A172 (cell line): ENCODE measurements around the gene LIN37. TPM values are rescaled to one million over a fixed set of nuclear protein-coding genes. Genes with fewer than 3 reads are reported as not detected.

Experiments
- DNase-seq: peaks from one replicate; pipeline ENCODE4 v3.0.0-alpha.2; 2015; ENCODE audit warnings: low spot score
- total RNA-seq: library from RNA; depleted of rRNA; stranded (reverse); fragments of >200 nt; shearing (Covaris generic); gene quantifications from 2 replicates; pipeline ENCODE4 v1.2.3, GENCODE V29; 2014; rRNA removed

LIN37 gene, protein sequence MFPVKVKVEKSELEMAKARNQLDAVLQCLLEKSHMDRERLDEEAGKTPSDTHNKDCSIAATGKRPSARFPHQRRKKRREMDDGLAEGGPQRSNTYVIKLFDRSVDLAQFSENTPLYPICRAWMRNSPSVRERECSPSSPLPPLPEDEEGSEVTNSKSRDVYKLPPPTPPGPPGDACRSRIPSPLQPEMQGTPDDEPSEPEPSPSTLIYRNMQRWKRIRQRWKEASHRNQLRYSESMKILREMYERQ
- 13.8 and 16.4 TPM in 2 replicates for total RNA-seq

DNA sequence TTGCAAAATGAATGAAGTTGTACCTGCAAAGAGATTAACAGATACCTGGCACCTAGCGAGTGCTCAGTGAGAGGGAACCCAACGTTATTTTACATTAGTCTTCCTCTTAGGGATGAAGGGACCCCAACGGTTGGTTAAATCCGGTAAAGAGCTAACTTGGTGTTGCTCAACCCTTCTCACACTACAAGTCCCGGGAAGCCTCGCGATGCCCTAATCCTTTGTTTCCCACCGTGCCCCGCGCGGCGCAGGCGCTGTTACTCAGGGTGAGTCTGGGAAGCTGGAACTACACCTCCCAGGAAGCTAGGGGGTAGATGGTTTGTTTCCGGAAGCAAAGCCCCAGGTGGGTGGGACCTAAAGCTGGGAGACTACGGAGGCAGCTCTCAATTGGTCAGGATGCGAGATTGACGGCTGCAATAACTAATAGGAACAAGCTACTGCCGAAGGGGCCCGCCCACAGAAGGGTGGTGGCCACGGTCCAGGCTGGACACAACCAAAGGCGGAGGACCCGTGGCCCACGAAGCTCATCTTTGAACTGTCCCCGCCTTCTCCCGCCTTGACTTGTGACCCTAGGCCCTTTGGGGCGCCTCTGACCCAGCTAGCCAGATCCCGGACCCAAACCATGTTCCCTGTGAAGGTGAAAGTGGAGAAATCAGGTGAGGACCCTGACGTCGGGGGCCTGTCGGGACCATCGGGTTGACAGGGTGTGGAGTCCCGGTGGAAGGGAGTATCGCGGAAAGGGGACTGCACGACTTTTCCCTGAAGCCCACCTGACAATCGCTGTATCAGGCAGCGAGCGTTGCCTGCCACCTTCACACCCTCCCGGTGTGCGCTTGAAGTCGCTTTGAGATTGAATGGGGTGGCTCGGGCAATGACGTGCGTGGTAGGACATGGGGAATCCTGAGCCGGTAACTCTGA lies at the start of gene LIN37:
Gene LIN37 (plus strand): TSS at position 471 of the 915 bp plus-strand sequence. CDS start 149 bp downstream, at position 620.
- peak; percentile 99 for DNase-seq

DNA sequence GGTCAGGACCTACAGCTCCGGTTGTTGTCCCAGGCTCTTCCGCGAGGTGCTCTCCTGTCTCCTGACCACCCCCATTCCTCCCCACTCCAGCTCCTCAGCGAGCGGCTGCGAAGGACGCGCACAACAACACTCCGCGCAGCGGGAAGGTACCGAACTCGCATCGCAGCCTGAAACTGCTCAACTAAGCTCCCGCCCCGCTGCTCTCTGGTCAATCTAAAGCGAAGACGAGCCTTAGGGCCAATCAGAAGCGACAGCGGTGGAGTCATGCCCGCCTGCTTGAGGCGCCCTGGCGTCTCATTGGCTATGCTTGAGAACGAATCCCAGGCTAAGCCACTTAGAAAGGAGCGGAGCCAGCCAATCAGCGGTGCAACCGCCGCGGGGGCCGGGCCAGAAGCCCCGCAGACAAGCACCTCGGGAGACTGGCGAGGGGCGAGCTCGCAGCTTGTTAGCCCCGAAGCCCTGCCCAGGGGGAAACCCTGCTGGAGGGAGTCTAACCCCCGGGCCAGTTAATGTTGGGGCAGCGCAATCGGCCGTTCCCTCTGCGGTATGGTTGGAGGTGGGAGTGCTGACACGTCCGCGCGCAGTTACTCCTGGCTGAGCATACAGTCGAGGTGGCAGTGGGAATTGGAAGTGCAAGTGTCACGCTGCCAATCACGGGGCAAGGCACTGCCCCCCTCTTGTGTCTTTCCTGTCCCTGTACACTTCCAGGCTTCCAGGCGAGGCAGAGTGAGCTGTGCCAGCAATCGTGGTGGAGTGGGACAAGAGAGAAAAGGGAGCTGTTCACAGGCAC lies 46.0 kb upstream of the LIN37 start:
- peak; percentile 98 for DNase-seq

DNA sequence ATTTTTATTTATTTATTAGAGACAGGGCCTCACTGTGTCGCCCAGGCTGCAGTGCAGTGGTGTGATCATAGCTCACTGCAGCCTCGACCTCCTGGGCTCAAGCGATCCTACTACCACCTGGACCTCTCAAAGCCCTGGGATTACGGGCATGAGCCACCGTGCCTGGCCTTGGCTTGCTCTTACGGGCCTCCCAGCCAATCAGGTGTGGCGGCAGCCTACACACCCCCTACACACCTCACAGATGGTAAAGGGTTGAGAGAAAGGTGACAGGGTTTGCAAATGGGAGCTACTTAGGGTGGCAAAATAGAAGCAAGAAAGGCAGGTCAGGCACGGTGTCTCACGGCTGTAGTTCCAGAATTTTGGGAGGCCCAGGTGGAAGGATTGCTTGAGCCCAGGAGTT lies 45.0 kb upstream of the LIN37 start:
- no peak for DNase-seq

DNA sequence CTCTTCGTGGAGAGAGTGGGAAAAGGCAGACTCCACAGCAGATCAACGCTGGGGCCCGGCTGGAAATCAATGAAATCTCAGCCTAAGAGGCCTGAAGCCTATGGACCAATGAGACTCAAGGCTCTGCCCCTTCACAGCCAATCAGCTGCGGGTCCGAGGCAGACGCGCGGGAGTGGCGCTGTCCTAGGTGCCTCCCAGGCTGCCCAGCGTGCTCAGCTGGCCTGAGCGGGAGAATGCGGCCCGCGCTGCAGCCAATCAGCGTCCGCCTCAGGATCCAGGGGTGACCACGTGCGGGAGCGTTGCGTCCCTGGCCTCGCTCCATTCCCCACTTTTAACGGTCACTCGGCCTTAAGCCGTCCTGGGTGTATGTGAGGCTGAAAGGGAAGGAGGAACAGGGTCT lies 44.2 kb upstream of the LIN37 start, which contains the start of gene ZBTB32:
Gene ZBTB32 (plus strand): TSS at position 341 of the 400 bp plus-strand sequence. CDS start 10,069 bp downstream, outside the sequence.
- no peak for DNase-seq

DNA sequence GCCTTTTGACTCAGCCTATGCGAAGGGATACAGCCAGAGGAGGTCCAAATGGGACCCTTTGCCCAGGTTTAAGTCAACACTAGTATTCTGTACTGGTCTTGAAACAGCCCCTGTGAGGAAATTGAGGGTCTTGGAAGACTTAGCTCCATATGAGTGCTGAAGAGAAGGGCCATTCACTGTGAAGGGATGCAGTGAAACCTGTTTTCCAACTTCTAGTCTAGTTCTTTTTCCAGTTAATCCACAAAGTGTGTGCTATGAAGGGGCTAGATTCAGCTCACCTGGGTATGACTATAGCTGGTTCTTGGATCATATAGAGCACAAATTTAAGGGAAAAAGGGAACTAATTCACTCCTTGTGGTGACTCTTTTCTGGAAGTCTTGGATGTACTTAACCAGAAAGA lies 40.0 kb upstream of the LIN37 start:
- DNase-seq: no peak

DNA sequence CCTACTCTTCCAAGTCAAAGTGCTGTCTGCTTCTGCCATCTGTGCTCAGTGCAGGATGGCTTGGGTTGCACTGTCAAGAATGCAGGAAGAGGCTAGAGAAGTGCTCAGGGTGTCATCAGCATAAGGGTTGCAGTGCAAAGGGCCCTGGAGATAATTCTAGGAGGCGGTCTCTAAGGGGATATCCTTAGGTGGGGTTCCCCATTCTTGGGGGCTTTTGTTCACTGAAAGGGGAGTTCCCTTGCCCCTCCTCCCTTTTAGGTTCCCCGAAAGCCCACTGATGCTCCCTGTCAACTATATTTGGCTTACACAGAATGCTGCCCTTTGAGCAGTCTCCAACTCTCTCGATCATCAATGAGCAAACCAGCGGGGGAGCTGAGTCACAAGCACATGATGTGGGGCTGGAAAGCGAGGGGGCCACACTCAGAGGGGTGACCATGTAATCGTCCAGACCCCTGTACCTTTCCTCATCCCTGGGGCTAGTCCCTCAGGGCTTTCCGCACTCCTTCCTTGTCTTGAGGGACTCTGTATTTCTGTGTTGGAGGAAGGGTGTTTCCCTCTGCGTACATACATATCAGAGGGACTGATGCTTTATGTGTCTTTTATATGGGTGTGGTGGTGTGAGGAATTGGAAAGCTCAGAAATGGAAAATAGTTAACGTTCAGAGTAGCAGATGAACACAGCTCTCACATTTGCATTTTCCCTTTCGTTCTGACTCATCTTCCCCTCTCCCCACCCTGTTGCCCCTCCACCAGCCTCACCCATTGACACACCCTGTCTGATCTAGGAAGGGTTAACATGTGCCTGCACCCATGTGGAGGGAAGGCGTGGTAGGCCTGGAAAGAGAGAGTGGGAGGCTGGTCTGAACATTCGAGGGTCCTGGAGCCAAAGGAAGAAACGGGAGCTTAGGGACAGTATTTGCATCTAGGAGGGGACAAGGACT lies 37.3 kb upstream of the LIN37 start:
- DNase-seq: no peak

DNA sequence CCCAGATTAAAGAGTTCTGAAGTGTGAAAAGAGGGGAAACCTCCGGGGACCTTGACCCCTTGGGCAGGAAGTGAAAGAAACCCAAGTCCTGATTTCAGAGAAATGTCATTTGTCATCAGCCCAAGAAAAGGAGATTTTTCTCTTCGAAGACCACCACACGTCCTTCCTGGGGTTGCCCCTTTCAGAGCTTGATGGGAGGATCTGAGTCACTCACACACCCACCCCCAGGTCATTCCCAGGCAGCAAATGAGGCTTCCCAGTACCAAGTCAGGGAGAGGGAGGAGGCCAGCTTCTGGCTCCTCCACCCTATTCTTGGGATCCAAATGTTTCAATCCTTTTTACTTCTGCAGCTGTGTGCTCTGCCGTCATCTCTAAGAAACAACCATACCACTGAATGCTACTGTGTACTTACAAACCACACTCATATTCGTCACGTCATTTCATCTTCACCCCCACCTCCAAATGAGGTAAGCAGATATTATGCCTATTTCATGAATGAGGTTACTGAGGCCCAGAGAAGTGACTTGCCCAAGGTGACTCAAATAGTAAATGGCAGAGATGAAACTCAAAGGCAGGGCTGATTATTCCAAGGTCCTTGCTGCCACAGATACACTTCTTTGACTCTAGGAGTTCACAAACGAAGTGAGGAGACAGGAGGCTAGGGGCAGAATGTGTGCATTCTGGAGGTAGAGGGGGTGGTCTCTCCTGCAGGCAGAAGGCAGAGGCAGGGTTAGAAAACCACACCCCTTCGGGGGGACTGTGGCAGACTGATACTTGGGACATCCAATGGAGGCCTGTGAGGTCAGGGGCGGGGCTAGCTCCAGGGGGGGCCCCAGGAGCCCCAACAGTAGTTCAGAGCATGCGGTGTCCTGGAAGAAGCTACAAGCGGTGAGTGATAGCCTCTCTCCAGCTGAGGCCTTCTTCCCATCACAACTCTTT lies 35.5 kb upstream of the LIN37 start:
- no peak for DNase-seq

DNA sequence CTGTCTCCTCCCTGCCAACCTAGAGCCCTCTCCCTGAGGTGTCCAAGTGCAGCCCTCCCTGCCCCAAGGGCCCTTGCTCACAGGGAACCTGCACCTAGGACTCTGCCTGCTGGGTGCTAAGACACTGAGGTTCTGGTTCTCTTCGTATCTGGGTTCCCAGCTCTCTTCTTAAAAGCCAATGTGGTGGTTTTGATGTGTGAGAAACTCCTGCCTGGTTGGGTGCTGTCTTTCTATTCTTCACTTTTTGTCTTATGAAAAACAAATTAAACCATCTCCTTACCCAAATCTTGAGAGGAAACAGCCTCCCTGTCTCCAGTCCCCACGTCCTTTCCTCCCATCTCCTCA lies 34.9 kb upstream of the LIN37 start:
- no peak for DNase-seq

DNA sequence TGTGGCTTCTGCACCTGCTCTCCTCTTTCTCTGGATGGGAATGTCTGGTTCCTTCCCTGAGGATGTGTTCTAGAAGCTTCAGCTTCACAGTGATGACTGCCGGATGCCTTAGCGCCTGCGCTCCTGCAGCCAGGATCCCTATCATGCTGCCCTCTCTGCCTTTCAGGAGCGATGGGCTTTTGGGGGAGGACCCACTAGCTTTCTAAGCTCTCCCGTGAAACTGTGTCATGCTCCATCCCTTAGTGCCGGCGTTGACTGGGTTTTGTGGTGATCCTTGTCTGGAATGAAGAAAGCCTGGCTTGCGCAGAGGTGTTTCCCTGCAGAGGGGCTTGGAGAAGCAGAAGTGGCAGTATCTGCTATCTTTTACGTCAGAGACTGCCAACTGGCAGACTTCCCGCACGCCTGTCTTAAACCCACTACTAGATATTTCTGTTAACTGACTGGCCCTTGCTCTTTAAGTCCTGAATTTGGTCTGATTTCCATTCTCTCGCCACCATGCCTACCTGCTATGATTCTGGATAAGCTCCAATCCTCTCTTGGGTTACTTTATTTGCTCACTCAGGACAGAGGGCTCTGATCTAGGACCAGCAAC lies 34.4 kb upstream of the LIN37 start:
- no peak for DNase-seq

DNA sequence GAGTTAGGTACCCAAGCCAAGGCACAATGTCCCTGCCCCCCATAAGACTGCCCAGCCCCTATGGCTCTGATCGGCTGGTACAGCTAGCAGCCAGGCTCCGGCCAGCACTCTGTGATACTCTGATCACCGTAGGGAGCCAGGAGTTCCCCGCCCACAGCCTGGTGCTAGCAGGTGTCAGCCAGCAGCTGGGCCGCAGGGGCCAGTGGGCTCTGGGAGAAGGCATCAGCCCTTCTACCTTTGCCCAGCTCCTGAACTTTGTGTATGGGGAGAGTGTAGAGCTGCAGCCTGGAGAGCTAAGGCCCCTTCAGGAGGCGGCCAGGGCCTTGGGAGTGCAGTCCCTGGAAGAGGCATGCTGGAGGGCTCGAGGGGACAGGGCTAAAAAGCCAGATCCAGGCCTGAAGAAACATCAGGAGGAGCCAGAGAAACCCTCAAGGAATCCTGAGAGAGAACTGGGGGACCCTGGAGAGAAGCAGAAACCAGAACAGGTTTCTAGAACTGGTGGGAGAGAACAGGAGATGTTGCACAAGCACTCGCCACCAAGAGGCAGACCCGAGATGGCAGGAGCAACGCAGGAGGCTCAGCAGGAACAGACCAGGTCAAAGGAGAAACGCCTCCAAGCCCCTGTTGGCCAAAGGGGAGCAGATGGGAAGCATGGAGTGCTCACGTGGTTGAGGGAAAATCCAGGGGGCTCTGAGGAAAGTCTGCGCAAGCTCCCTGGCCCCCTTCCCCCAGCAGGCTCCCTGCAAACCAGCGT lies 33.6 kb upstream of the LIN37 start:
- no peak for DNase-seq

DNA sequence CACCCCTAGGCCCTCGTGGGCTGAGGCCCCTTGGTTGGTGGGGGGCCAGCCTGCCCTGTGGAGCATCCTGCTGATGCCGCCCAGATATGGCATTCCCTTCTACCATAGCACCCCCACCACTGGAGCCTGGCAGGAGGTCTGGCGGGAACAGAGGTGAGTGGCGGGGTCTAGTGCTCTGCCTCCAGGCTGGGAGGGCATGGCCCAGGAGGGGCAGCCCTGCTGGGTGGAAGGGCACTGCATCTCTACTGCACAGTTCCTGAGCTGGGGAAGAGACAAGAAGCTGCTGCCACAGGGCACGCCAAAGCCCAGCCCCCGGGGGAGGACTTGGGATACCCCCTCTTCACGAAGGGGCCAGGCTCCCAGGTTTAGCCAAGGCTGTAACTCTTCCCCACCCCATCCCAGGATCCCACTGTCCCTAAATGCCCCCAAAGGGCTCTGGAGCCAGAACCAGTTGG lies 33.0 kb upstream of the LIN37 start:
- no peak for DNase-seq

DNA sequence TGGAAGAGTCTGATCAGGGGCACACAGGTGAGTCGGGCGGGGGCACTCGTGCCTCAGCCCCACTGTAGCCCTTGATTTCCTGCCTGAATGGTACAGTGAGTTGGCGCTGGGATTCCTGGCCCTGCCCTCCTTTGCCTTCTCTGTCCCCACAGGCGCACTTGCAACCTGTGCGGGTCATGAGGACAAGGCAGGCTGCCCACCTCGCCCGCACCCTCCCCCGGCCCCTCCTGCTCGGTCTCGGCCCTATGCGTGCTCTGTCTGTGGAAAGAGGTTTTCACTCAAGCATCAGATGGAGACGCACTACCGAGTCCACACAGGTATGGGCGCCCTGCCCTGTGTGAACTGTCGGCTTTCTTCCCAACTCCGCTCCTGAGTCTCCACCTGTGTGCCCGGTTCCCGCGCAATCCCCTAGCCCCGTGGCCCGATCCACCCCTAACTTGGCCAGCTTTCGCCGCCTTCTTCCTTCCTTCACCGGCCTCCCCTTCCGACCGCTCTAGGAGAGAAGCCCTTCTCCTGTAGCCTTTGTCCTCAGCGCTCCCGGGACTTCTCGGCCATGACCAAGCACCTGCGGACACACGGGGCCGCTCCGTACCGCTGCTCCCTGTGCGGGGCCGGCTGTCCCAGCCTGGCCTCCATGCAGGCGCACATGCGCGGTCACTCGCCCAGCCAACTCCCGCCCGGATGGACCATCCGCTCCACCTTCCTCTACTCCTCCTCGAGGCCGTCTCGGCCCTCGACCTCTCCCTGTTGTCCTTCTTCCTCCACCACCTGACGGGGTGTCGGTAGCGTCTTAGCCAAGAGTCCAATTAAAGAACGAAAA lies 32.2 kb upstream of the LIN37 start:
- DNase-seq: no peak

DNA sequence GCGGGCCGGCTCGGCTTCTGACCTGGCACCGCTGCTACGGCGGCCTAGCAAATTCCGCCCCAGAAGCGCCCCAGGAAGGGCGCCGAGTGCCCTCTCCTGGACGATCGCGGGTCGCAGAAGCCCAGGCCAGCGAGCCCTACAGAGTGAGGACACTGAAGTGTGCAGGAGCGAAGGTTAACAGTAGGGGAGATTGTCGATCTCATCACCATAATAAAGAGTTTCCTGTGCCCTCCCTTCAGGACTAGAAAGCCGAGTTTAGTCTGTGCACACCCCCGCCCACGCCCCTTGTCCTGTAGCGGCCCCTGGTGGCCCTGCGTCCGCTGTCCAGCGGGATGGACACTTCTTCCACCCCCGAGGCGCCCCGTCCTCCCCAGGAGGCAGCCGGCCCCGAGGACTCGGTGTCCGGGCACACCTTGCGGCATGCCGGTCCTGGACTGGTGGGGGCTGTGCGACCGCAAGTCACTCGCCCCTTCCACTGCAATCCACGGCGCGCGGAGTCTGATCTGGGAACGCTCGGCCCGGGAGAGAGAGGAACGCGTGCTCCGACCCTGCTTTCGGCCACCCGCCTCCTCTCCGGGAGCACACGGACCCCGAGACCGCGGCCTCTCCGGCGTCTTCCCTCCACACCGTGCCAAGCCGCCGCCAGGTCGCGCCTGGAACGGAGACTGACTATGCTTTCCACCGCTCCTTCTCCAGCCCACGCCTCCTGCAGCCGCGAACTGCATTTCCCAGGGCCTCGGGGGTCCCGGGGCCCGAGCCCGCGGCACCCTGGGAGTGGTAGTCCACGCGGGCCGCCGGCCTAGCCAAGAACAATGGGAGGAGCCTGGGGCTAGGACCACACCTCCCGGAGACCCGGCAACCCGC lies 31.3 kb upstream of the LIN37 start:
- peak; percentile 88 for DNase-seq

DNA sequence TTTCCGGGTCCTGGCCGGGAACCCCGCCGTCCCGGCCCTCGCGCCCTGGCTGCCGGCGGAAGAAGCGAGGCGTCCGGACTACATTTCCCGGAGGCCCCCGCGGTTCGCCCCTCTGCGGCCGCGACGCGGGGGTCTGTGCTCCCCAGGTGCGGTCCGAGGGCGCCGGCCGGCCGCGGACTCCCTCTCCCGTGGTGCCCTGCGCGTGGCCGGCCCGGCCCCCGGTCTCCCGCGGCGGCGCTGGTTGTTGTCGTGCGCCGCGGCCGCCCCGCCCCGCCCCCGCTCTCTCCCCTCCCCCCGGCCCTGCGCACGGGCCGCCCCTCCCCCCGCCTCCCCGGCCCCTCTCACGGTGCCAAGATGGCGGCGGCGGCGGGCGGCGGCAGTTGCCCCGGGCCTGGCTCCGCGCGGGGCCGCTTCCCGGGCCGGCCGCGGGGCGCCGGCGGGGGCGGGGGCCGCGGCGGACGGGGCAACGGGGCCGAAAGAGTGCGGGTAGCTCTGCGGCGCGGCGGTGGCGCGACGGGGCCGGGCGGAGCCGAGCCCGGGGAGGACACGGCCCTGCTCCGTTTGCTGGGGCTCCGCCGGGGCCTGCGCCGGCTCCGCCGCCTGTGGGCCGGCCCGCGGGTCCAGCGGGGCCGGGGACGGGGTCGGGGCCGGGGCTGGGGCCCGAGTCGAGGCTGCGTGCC lies 30.6 kb upstream of the LIN37 start, which contains the start of gene KMT2B:
Gene KMT2B (plus strand): TSS at position 339 of the 680 bp plus-strand sequence. CDS start 16 bp downstream, at position 355.
- peak; percentile 89 for DNase-seq

DNA sequence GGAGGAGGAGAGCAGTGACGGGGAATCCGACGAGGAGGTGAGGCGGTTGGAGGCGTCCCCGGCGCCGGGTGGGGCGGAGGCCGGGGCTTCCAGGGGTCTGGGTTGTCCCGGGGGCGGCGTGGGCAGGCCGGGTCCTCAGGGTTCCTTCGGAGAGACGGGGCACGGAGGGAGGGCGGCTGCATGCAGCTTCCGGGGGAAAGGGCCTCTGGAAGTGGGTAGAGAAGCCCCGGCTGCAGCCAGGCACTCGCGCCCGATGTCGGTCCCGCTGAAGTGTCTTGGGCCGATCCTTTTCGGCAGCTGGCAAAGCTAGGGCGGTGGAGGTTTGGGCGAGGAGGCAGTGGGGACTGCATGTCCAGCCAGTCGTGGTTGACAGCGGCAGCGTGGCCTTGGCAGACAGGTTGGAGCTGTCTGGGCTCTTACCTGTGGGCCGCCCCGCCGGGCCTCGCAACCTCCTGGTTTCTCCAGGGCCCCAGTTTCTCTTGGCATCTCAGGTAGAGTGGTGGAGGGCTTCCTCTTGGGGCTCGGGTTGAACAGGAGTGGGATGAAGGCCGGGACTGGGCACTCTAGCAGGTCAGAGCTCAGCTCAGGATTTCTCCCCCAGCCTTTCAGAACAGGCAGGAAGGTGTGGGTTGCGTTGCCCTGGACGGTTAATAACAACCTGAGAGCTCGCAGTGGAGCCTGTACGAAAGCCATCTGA lies 29.9 kb upstream of the LIN37 start:
- no peak for DNase-seq
